ENCODE data around the gene LRRN4.

LRRN4 gene

GRCh38 chr20:6094565-6094964 lies 40.7 kb upstream of the LRRN4 start:
- no peak for TF ChIP-seq CTCF (IDR thresholded peaks at IDR 0.05; ENCODE audit: low read depth, low read length, missing control alignments)
- H3K4me3 ChIP-seq (ENCODE audit: low read depth, low read length), result no peak overlapping the region
- in situ Hi-C loops (cut with HindIII; ENCODE audit: low sequenced_read_pairs), result no loop called here
- no peak for DNase-seq (ENCODE audit: low read depth)

GRCh38 chr20:6094063-6094462 lies 40.2 kb upstream of the LRRN4 start:
- no peak overlapping the region for H3K4me3 ChIP-seq (ENCODE audit: low read depth, low read length)
- no peak for DNase-seq (ENCODE audit: low read depth)
- TF ChIP-seq CTCF (IDR thresholded peaks at IDR 0.05; ENCODE audit: low read depth, low read length, missing control alignments), result no peak
- in situ Hi-C loops (cut with HindIII; ENCODE audit: low sequenced_read_pairs), result no loop called here

GRCh38 chr20:6091661-6092060 lies 37.8 kb upstream of the LRRN4 start:
- in situ Hi-C loops (cut with HindIII; ENCODE audit: low sequenced_read_pairs), result no loop called here
- DNase-seq (ENCODE audit: low read depth), result no peak

GRCh38 chr20:6086868-6087267 lies 33.0 kb upstream of the LRRN4 start:
- TF ChIP-seq CTCF (IDR thresholded peaks at IDR 0.05; ENCODE audit: low read depth, low read length, missing control alignments), result no peak
- in situ Hi-C loops (cut with HindIII; ENCODE audit: low sequenced_read_pairs), result no loop called here
- no peak for DNase-seq (ENCODE audit: low read depth)
- no peak overlapping the region for H3K4me3 ChIP-seq (ENCODE audit: low read depth, low read length)

More at GRCh38 chr20:6091661-6092060, 37.8 kb upstream of the LRRN4 start:
- no peak for TF ChIP-seq CTCF (IDR thresholded peaks at IDR 0.05; ENCODE audit: low read depth, low read length, missing control alignments)
- no peak overlapping the region for H3K4me3 ChIP-seq (ENCODE audit: low read depth, low read length)

- no peak for TF ChIP-seq CTCF (IDR thresholded peaks at IDR 0.05; ENCODE audit: low read depth, low read length, missing control alignments)
- in situ Hi-C loops (cut with HindIII; ENCODE audit: low sequenced_read_pairs), result no loop called here
- H3K4me3 ChIP-seq (ENCODE audit: low read depth, low read length), result no peak overlapping the region
- no peak for DNase-seq (ENCODE audit: low read depth)
Measured at GRCh38 chr20:6083926-6084325, 30.1 kb upstream of the LRRN4 start.

- DNase-seq (ENCODE audit: low read depth), result no peak
- H3K4me3 ChIP-seq (ENCODE audit: low read depth, low read length), result no peak overlapping the region
- in situ Hi-C loops (cut with HindIII; ENCODE audit: low sequenced_read_pairs), result no loop called here
- TF ChIP-seq CTCF (IDR thresholded peaks at IDR 0.05; ENCODE audit: low read depth, low read length, missing control alignments), result no peak
Measured at GRCh38 chr20:6081236-6081635, 27.4 kb upstream of the LRRN4 start.

- no peak overlapping the region for H3K4me3 ChIP-seq (ENCODE audit: low read depth, low read length)
- in situ Hi-C loops (cut with HindIII; ENCODE audit: low sequenced_read_pairs), result no loop called here
- no peak for DNase-seq (ENCODE audit: low read depth)
- no peak for TF ChIP-seq CTCF (IDR thresholded peaks at IDR 0.05; ENCODE audit: low read depth, low read length, missing control alignments)
Measured at GRCh38 chr20:6079016-6079415, 25.2 kb upstream of the LRRN4 start.
